Astrocyte of the spinal cord (primary cell): ENCODE results near the gene TMEM270.
A peak's percentile ranks its signal among the peaks of the same experiment; 100 is the strongest.

ENCODE experiments used
- DNase-seq: peaks from one replicate; pipeline ENCODE4 v3.0.0; 2011; ENCODE audit warnings: low read depth, low spot score
- H3K4me3 ChIP-seq: 2 replicates; pipeline ENCODE4 v1.5.1; 2011; ENCODE audit warnings: low read depth, mild to moderate bottlenecking, low read length, moderate library complexity
- CTCF ChIP-seq: IDR thresholded peaks from 2 replicates; pipeline ENCODE4 v1.5.1; 2012; ENCODE audit warnings: low read depth, mild to moderate bottlenecking, low read length, inconsistent platforms
- in situ Hi-C: cut with HindIII; loops from 2 replicates; pipeline ENCODE4 v1.10.0; 2017; ENCODE audit warnings: low sequenced_read_pairs

TMEM270 gene

GRCh38 chr7:73890555-73891147 lies 29.7 kb downstream of the TMEM270 start:
- DNase-seq, result peak; percentile 29
- in situ Hi-C loops, result no loop called here
- no peak for TF ChIP-seq CTCF
- no peak overlapping the region for H3K4me3 ChIP-seq

- in situ Hi-C loops, result no loop called here
- TF ChIP-seq CTCF, result peak; percentile 19
- no peak overlapping the region for H3K4me3 ChIP-seq
- DNase-seq, result peak; percentile 13
Observed at GRCh38 chr7:73891178-73891885, 30.4 kb downstream of the TMEM270 start.

GRCh38 chr7:73892003-73892999 lies 31.3 kb downstream of the TMEM270 start:
- DNase-seq, result peak; percentile 66
- in situ Hi-C loops, result no loop called here
- H3K4me3 ChIP-seq, result no peak overlapping the region
- no peak for TF ChIP-seq CTCF

- peak; percentile 35 for DNase-seq
- in situ Hi-C loops, result no loop called here
- no peak for TF ChIP-seq CTCF
- no peak overlapping the region for H3K4me3 ChIP-seq
Observed at GRCh38 chr7:73893342-73894101, 32.6 kb downstream of the TMEM270 start.

- DNase-seq, result no peak
- in situ Hi-C loops, result no loop called here
- H3K4me3 ChIP-seq, result no peak overlapping the region
Observed at GRCh38 chr7:73894166-73894565, 33.2 kb downstream of the TMEM270 start.

More at GRCh38 chr7:73894166-73894565, 33.2 kb downstream of the TMEM270 start:
- TF ChIP-seq CTCF, result no peak
